Nasal cavity respiratory epithelium epithelial cell of viscerocranial mucosa (primary cell): ENCODE data around the gene C16orf86. TPM values are rescaled to one million over a fixed set of nuclear protein-coding genes. Genes with fewer than 3 reads are reported as not detected.

Experiments
- total RNA-seq: library from RNA; depleted of rRNA; stranded (reverse); fragments of >200 nt; gene quantifications from 2 replicates; pipeline ENCODE4 v1.2.3, GENCODE V29; 2014

C16orf86 gene
- total RNA-seq: 0.34 and 0.85 TPM in 2 replicates

GRCh38 chr16:67666559-67667452, at the start of gene C16orf86, which contains the start of gene ENKD1:
Gene C16orf86 (plus strand): TSS chr16:67666814. CDS start chr16:67666971, 157 bp downstream.
Gene ENKD1 (minus strand): TSS chr16:67666750. CDS start chr16:67666442, 308 bp downstream.

GRCh38 chr16:67659675-67660563, 6.7 kb upstream of the C16orf86 start, which contains the start of gene ACD:
Gene ACD (minus strand): TSS chr16:67660260. CDS start chr16:67660220, 40 bp downstream.

GRCh38 chr16:67660564-67661028, 6.0 kb upstream of the C16orf86 start, which contains the start of gene PARD6A:
Gene PARD6A (plus strand): TSS chr16:67660960. CDS start chr16:67661039, 79 bp downstream.

Other genes with a start within 250 kb of the C16orf86 start
- gene HSD11B2, start 235.7 kb upstream of the C16orf86 start, total RNA-seq: 1.4 and 4.6 TPM in 2 replicates
- 62.2 and 109 TPM in 2 replicates for gene ATP6V0D1, start 185.7 kb upstream of the C16orf86 start, total RNA-seq
- not detected in 2 replicates for gene AGRP, start 183.3 kb upstream of the C16orf86 start, total RNA-seq
- 13.0 and 46.4 TPM in 2 replicates for gene RIPOR1, start 138.0 kb upstream of the C16orf86 start, total RNA-seq
- 33.5 and 36.4 TPM in 2 replicates for gene CTCF, start 104.3 kb upstream of the C16orf86 start, total RNA-seq
- under 0.01 and 0.07 TPM in 2 replicates for gene CARMIL2, start 21.7 kb upstream of the C16orf86 start, total RNA-seq
- 10.3 and 13.8 TPM in 2 replicates for gene ACD, start 6.6 kb upstream of the C16orf86 start, total RNA-seq
- 0.57 and 5.8 TPM in 2 replicates for gene PARD6A, start 5.9 kb upstream of the C16orf86 start, total RNA-seq
- gene ENKD1, start 64 bp upstream of the C16orf86 start, total RNA-seq: 13.2 and 17.4 TPM in 2 replicates
- 15.4 and 23.6 TPM in 2 replicates for gene GFOD2, start 52.5 kb downstream of the C16orf86 start, total RNA-seq
- 3.8 and 9.8 TPM in 2 replicates for gene RANBP10, start 139.7 kb downstream of the C16orf86 start, total RNA-seq
- 0.50 TPM in 1 of 2 replicates, not detected in the other for gene TSNAXIP1, start 140.1 kb downstream of the C16orf86 start, total RNA-seq
- gene THAP11, start 175.5 kb downstream of the C16orf86 start, total RNA-seq: 29.0 and 34.7 TPM in 2 replicates
- 140 and 141 TPM in 2 replicates for gene NUTF2, start 180.1 kb downstream of the C16orf86 start, total RNA-seq
- gene CENPT, start 180.9 kb downstream of the C16orf86 start, total RNA-seq: 10.3 and 16.2 TPM in 2 replicates
- 36.6 and 71.5 TPM in 2 replicates for gene EDC4, start 206.2 kb downstream of the C16orf86 start, total RNA-seq
- gene NRN1L, start 218.1 kb downstream of the C16orf86 start, total RNA-seq: 0.21 and 0.34 TPM in 2 replicates
- 9.6 and 28.2 TPM in 2 replicates for gene PSKH1, start 226.4 kb downstream of the C16orf86 start, total RNA-seq